ENCODE data around the gene KNTC1. TPM values are rescaled to one million over a fixed set of nuclear protein-coding genes. Genes with fewer than 3 reads are reported as not detected.

KNTC1 gene
- total RNA-seq, 1 donor from 2014 or later = 8.4 TPM

GRCh38 chr12:122516544-122517361, 10.3 kb upstream of the KNTC1 start:
- ATAC-seq = no peak
- TF ChIP-seq CTCF (IDR thresholded peaks at IDR 0.05) = no peak
- Histone ChIP-seq H3K27me3 (no peaks in the 10 kb centered on the region), H3K4me3 (no peak overlapping the region), H3K9me3 (no peaks in the 10 kb centered on the region), H3K4me1 (peaks cover 5% of the 10 kb centered on the region), H3K36me3 (peaks cover 100% of the 10 kb centered on the region), H3K27ac (no peak overlapping the region)
- DNase-seq = no peak
- intact Hi-C loops (cut with DNase I) = no loop called here

- ATAC-seq (peak; percentile 50), DNase-seq (no peak)
- H3K36me3 ChIP-seq = peaks cover 97% of the 10 kb centered on the region
- no peak for TF ChIP-seq CTCF (IDR thresholded peaks at IDR 0.05)
- H3K27me3 ChIP-seq = no peaks in the 10 kb centered on the region
- no peak overlapping the region for H3K4me3 ChIP-seq
- H3K4me1 ChIP-seq = peaks cover 16% of the 10 kb centered on the region
- H3K27ac ChIP-seq = no peak overlapping the region
- intact Hi-C loops (cut with DNase I) = no loop called here
- no peaks in the 10 kb centered on the region for H3K9me3 ChIP-seq
These were observed 9.2 kb upstream of the KNTC1 start for GRCh38 chr12:122517877-122518276.

GRCh38 chr12:122518908-122519307, 8.1 kb upstream of the KNTC1 start:
- Histone ChIP-seq H3K9me3 (no peaks in the 10 kb centered on the region), H3K4me3 (no peak overlapping the region), H3K27me3 (no peaks in the 10 kb centered on the region), H3K36me3 (peaks cover 88% of the 10 kb centered on the region), H3K4me1 (peaks cover 26% of the 10 kb centered on the region), H3K27ac (no peak overlapping the region)
- intact Hi-C loops (cut with DNase I) = no loop called here
- TF ChIP-seq CTCF (IDR thresholded peaks at IDR 0.05) = no peak
- ATAC-seq (no peak), DNase-seq (no peak)

GRCh38 chr12:122519418-122519817, 7.6 kb upstream of the KNTC1 start:
- no peaks in the 10 kb centered on the region for H3K27me3 ChIP-seq
- intact Hi-C loops (cut with DNase I) = no loop called here

GRCh38 chr12:122520676-122521075, 6.4 kb upstream of the KNTC1 start:
- ATAC-seq (no peak), DNase-seq (no peak)
- Histone ChIP-seq H3K27ac (no peak overlapping the region), H3K4me3 (no peak overlapping the region), H3K9me3 (no peaks in the 10 kb centered on the region), H3K4me1 (peaks cover 35% of the 10 kb centered on the region), H3K27me3 (no peaks in the 10 kb centered on the region), H3K36me3 (peaks cover 82% of the 10 kb centered on the region)
- intact Hi-C loops (cut with DNase I) = no loop called here
- no peak for TF ChIP-seq CTCF (IDR thresholded peaks at IDR 0.05)

More at GRCh38 chr12:122519418-122519817, 7.6 kb upstream of the KNTC1 start:
- TF ChIP-seq CTCF (IDR thresholded peaks at IDR 0.05) = no peak
- Histone ChIP-seq H3K27ac (no peak overlapping the region), H3K4me3 (no peak overlapping the region), H3K4me1 (peaks cover 30% of the 10 kb centered on the region), H3K36me3 (peaks cover 88% of the 10 kb centered on the region), H3K9me3 (no peaks in the 10 kb centered on the region)
- DNase-seq (no peak), ATAC-seq (no peak)
